Panc1 (cell line): ENCODE data around the gene RCN1. TPM values are rescaled to one million over a fixed set of nuclear protein-coding genes. Genes with fewer than 3 reads are reported as not detected.
"Not testable (repeated sequence)": the region's sequence is repeated elsewhere in the genome, so short reads cannot be mapped to it uniquely, and the experiment has no call there.

Experiments
- ATAC-seq: fragments of 200-7000 bp; cut with Tn5 transposase; 2 replicates; pipeline ENCODE4 v1.9.1; 2020; ENCODE audit warnings: mild to moderate bottlenecking, moderate library complexity
- BruUV-seq: library from RNA; stranded (reverse); fragments of 400-500 nt; replicated peaks from 2 replicates; lab custom pipeline; 2021; lab: Mats Ljungman, UMichigan
- CTCF ChIA-PET: fragments of 300-600 bp; sonication (Branson Sonifier 250); formaldehyde crosslinking; loops from one replicate; lab custom pipeline; 2022; ENCODE audit warnings: antibody characterized with exemption; lab: Charles Lee
- POLR2A ChIA-PET: fragments of 300-600 bp; sonication (Branson Sonifier 250); formaldehyde crosslinking; loops from one replicate; lab custom pipeline; 2022; ENCODE audit warnings: antibody characterized with exemption; lab: Charles Lee
- DNase-seq: peaks from one replicate; pipeline ENCODE4 v3.0.0-alpha.2; 2010; ENCODE audit warnings: low read depth, low spot score
- H3K27ac ChIP-seq: 2 replicates; pipeline ENCODE4 v1.5.1; 2011; ENCODE audit warnings: mild to moderate bottlenecking, low read length, inconsistent platforms
- H3K27me3 ChIP-seq: fragments of 200-500 bp; sonication (Bioruptor generic); 2 replicates; pipeline ENCODE4 v1.6.0; 2014; ENCODE audit warnings: low read length, inconsistent platforms; ENCODE audit not compliant: control insufficient read depth, insufficient read depth
- H3K36me3 ChIP-seq: fragments of 200-500 bp; sonication (Bioruptor generic); 2 replicates; pipeline ENCODE4 v1.5.1; 2014; ENCODE audit warnings: inconsistent platforms, mild to moderate bottlenecking, low read length, moderate library complexity; ENCODE audit not compliant: control insufficient read depth, insufficient read depth
- H3K4me1 ChIP-seq: 2 replicates; pipeline ENCODE4 v1.5.1; 2011; ENCODE audit warnings: inconsistent platforms, mild to moderate bottlenecking, low read length, moderate library complexity; ENCODE audit not compliant: control insufficient read depth, insufficient read depth
- H3K4me3 ChIP-seq, 2 experiments: 2 replicates each; pipeline ENCODE4 v1.5.1; 2011 to 2012; ENCODE audit warnings: low read depth in 2 of 2, low read length in 2 of 2, mild to moderate bottlenecking in 2 of 2, inconsistent platforms in 1 of 2, moderate library complexity in 1 of 2
- H3K9me3 ChIP-seq: fragments of 200-500 bp; sonication (Bioruptor generic); 2 replicates; pipeline ENCODE4 v1.5.1; 2014; ENCODE audit warnings: low read depth, mild to moderate bottlenecking, inconsistent platforms, low read length, moderate library complexity; ENCODE audit not compliant: control insufficient read depth, insufficient read depth
- POLR2AphosphoS5 ChIP-seq: IDR thresholded peaks from 2 replicates; pipeline ENCODE4 v1.6.1; 2012; ENCODE audit warnings: mild to moderate bottlenecking, low read depth, low read length, moderate library complexity
- SIN3A ChIP-seq: IDR thresholded peaks from 2 replicates; pipeline ENCODE4 v1.6.1; 2012; ENCODE audit warnings: low read depth, mild to moderate bottlenecking, low read length, moderate library complexity, borderline replicate concordance; ENCODE audit not compliant: insufficient read depth
- TCF7L2 ChIP-seq: IDR thresholded peaks from 2 replicates; pipeline ENCODE4 v1.6.1; 2011; ENCODE audit warnings: mild to moderate bottlenecking, low read depth, low read length, inconsistent platforms
- in situ Hi-C: cut with HindIII; loops from 2 replicates; pipeline ENCODE4 v1.10.0; 2016; ENCODE audit warnings: low sequenced_read_pairs, low pct_unique_long_range_greater_than_20kb
- intact Hi-C: fragments of 100-400 bp; cut with micrococcal nuclease; formaldehyde crosslinking; loops from one replicate; pipeline ENCODE4 v1.10.0; 2022; ENCODE audit not compliant: unreplicated experiment
- total RNA-seq: library from RNA; stranded (reverse); gene quantifications from one replicate; pipeline ENCODE4 v1.2.1, GENCODE V29; 2021; ENCODE audit not compliant: unreplicated experiment
- TF ChIP-seq, protein P1 (sequence below): fragments of 450-650 bp; IDR thresholded peaks from 2 replicates; pipeline ENCODE4 v1.5.1; 2017; ENCODE audit warnings: mild to moderate bottlenecking
- TF ChIP-seq, protein P2 (sequence below), 2 experiments: IDR thresholded peaks; 2 replicates each; pipeline ENCODE4 v1.6.1; 2011 to 2012; ENCODE audit warnings: low read depth in 2 of 2, control low read depth in 1 of 2, low read length in 1 of 2, mild to moderate bottlenecking in 1 of 2, moderate library complexity in 1 of 2; ENCODE audit not compliant: insufficient read depth in 1 of 2

The RCN1 gene
- total RNA-seq, 1 experiment from 2014 or later = 120 TPM

GRCh38 chr11:32118025-32118974 lies 27.4 kb downstream of the RCN1 start:
- DNase-seq = peak; percentile 7
- CTCF ChIA-PET = no interaction called here

DNA sequence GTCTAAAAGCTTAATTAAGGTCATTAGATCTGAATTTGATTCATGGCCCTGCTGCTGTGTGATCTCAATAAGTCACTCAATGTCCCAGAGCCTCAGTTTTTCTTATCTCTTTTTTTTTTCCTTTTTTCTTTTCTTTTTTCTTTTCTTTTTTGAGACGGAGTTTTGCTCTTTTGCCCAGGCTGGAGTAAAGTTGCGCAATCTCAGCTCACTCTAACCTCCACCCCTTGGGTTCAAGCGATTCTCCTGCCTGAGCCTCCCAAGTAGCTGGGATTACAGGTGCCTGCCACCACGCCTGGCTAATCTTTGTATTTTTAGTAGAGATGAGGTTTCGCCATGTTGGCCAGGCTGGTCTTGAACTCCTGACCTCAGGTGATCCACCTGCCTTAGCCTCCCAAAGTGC lies 28.3 kb downstream of the RCN1 start:
- H3K27ac ChIP-seq, H3K9me3 ChIP-seq, intact Hi-C loops, H3K4me3 ChIP-seq, ATAC-seq, CTCF ChIA-PET, H3K36me3 ChIP-seq, POLR2A ChIA-PET, H3K4me1 ChIP-seq, BruUV-seq, DNase-seq, in situ Hi-C loops, H3K27me3 ChIP-seq: not testable (repeated sequence)

More at GRCh38 chr11:32118025-32118974, 27.4 kb downstream of the RCN1 start:
- in situ Hi-C loops (no loop called here), intact Hi-C loops (no loop called here)
- TF ChIP-seq POLR2AphosphoS5 = no peak
- TF ChIP-seq TCF7L2 = no peak
- TF ChIP-seq SIN3A = no peak
- TF ChIP-seq, protein P1, sequence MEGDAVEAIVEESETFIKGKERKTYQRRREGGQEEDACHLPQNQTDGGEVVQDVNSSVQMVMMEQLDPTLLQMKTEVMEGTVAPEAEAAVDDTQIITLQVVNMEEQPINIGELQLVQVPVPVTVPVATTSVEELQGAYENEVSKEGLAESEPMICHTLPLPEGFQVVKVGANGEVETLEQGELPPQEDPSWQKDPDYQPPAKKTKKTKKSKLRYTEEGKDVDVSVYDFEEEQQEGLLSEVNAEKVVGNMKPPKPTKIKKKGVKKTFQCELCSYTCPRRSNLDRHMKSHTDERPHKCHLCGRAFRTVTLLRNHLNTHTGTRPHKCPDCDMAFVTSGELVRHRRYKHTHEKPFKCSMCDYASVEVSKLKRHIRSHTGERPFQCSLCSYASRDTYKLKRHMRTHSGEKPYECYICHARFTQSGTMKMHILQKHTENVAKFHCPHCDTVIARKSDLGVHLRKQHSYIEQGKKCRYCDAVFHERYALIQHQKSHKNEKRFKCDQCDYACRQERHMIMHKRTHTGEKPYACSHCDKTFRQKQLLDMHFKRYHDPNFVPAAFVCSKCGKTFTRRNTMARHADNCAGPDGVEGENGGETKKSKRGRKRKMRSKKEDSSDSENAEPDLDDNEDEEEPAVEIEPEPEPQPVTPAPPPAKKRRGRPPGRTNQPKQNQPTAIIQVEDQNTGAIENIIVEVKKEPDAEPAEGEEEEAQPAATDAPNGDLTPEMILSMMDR = no peak
- ATAC-seq = peak; percentile 85
- H3K27ac ChIP-seq = no peak overlapping the region
- H3K4me1 ChIP-seq = no peaks in the 10 kb centered on the region
- H3K4me3 ChIP-seq = no peak overlapping the region
- no TSS peak for BruUV-seq
- H3K36me3 ChIP-seq = no peaks in the 10 kb centered on the region
- no peaks in the 10 kb centered on the region for H3K9me3 ChIP-seq
- POLR2A ChIA-PET = no interaction called here
- peaks cover 8% of the 10 kb centered on the region for H3K27me3 ChIP-seq

- ChIA-PET CTCF (no interaction called here), POLR2A (no interaction called here)
- intact Hi-C loops = no loop called here
- Histone ChIP-seq H3K27me3 (peaks cover 10% of the 10 kb centered on the region), H3K36me3 (no peaks in the 10 kb centered on the region), H3K4me3 (no peak overlapping the region), H3K9me3 (no peaks in the 10 kb centered on the region), H3K27ac (no peak overlapping the region), H3K4me1 (no peaks in the 10 kb centered on the region)
- in situ Hi-C loops = no loop called here
- ATAC-seq (no peak), DNase-seq (no peak)
- TF ChIP-seq TCF7L2 = no peak
- TF ChIP-seq POLR2AphosphoS5 = no peak
- TF ChIP-seq SIN3A = no peak
- TF ChIP-seq, protein P1 = no peak
- TF ChIP-seq, protein P2, sequence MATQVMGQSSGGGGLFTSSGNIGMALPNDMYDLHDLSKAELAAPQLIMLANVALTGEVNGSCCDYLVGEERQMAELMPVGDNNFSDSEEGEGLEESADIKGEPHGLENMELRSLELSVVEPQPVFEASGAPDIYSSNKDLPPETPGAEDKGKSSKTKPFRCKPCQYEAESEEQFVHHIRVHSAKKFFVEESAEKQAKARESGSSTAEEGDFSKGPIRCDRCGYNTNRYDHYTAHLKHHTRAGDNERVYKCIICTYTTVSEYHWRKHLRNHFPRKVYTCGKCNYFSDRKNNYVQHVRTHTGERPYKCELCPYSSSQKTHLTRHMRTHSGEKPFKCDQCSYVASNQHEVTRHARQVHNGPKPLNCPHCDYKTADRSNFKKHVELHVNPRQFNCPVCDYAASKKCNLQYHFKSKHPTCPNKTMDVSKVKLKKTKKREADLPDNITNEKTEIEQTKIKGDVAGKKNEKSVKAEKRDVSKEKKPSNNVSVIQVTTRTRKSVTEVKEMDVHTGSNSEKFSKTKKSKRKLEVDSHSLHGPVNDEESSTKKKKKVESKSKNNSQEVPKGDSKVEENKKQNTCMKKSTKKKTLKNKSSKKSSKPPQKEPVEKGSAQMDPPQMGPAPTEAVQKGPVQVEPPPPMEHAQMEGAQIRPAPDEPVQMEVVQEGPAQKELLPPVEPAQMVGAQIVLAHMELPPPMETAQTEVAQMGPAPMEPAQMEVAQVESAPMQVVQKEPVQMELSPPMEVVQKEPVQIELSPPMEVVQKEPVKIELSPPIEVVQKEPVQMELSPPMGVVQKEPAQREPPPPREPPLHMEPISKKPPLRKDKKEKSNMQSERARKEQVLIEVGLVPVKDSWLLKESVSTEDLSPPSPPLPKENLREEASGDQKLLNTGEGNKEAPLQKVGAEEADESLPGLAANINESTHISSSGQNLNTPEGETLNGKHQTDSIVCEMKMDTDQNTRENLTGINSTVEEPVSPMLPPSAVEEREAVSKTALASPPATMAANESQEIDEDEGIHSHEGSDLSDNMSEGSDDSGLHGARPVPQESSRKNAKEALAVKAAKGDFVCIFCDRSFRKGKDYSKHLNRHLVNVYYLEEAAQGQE (IDR thresholded peaks at IDR 0.05; ENCODE audit: insufficient read depth in 1 of 2, low read depth in 2 of 2, low read length in 1 of 2) = no peak
- BruUV-seq = no TSS peak
Measured at GRCh38 chr11:32121012-32121411, 30.1 kb downstream of the RCN1 start.
